Neuronal stem cell (in vitro differentiated cells): ENCODE measurements around the gene CENPP.

Source experiments
- DNase-seq: peaks from one replicate; pipeline ENCODE4 v3.0.0-alpha.2; 2013; ENCODE audit warnings: low spot score
- H2AFZ ChIP-seq: one replicate; pipeline ENCODE4 v1.6.1; 2013; ENCODE audit warnings: mild to moderate bottlenecking, low read length, inconsistent platforms
- H2AK5ac ChIP-seq: 2 replicates; pipeline ENCODE4 v1.6.1; 2013; ENCODE audit warnings: low read depth, mild to moderate bottlenecking, inconsistent platforms, low read length, moderate library complexity, mixed read lengths
- H2BK120ac ChIP-seq: 2 replicates; pipeline ENCODE4 v1.6.1; 2013; ENCODE audit warnings: low read depth, mild to moderate bottlenecking, inconsistent platforms, low read length, moderate library complexity, mixed read lengths
- H2BK12ac ChIP-seq: one replicate; pipeline ENCODE4 v1.6.1; 2013; ENCODE audit warnings: low read length, inconsistent platforms
- H2BK15ac ChIP-seq: 2 replicates; pipeline ENCODE4 v1.6.1; 2013; ENCODE audit warnings: mild to moderate bottlenecking, low read length, inconsistent platforms, mixed read lengths
- H2BK5ac ChIP-seq: one replicate; pipeline ENCODE4 v1.6.1; 2013; ENCODE audit warnings: inconsistent platforms, mild to moderate bottlenecking, low read length, moderate library complexity
- H3K14ac ChIP-seq: one replicate; pipeline ENCODE4 v1.6.1; 2013; ENCODE audit warnings: low read length, inconsistent platforms
- H3K18ac ChIP-seq: 2 replicates; pipeline ENCODE4 v1.6.1; 2013; ENCODE audit warnings: low read length, inconsistent platforms
- H3K23ac ChIP-seq: 2 replicates; pipeline ENCODE4 v1.6.1; 2013; ENCODE audit warnings: low read depth, mild to moderate bottlenecking, mixed read lengths, low read length, inconsistent platforms; ENCODE audit not compliant: poor library complexity
- H3K27ac ChIP-seq: replicated peaks from 3 replicates; pipeline ENCODE4 v1.5.1; 2013; ENCODE audit warnings: low read length, inconsistent platforms
- H3K27me3 ChIP-seq, 3 experiments: 2 replicates each; pipeline ENCODE4 v1.6.1; 2013; ENCODE audit warnings: low read length in 3 of 3, mild to moderate bottlenecking in 2 of 3, inconsistent platforms in 1 of 3, low read depth in 1 of 3, mixed read lengths in 1 of 3, moderate library complexity in 1 of 3; ENCODE audit not compliant: control insufficient read depth in 3 of 3, insufficient read depth in 3 of 3
- H3K36me3 ChIP-seq, 2 donors: replicated peaks in 1 of 2; 2 replicates each; pipeline ENCODE4 v1.6.1; 2013; ENCODE audit warnings: low read length in 2 of 2; ENCODE audit not compliant: control insufficient read depth in 2 of 2, insufficient read depth in 2 of 2
- H3K4ac ChIP-seq: 2 replicates; pipeline ENCODE4 v1.6.1; 2013; ENCODE audit warnings: inconsistent platforms, mild to moderate bottlenecking, low read length, moderate library complexity
- H3K4me1 ChIP-seq, 2 donors: 1 replicate in 1 of 2; 2 replicates in 1 of 2; pipeline ENCODE4 v1.6.1; 2013; ENCODE audit warnings: low read length in 2 of 2, low read depth in 1 of 2; ENCODE audit not compliant: control insufficient read depth in 2 of 2, insufficient read depth in 1 of 2
- H3K4me2 ChIP-seq: one replicate; pipeline ENCODE4 v1.6.1; 2013; ENCODE audit warnings: mild to moderate bottlenecking, low read length, inconsistent platforms; ENCODE audit not compliant: insufficient read depth, poor library complexity, severe bottlenecking
- H3K4me3 ChIP-seq, 2 donors: 2 replicates each; pipeline ENCODE4 v1.5.1; 2013; ENCODE audit warnings: low read length in 2 of 2, mild to moderate bottlenecking in 2 of 2, inconsistent platforms in 1 of 2, moderate library complexity in 1 of 2
- H3K79me1 ChIP-seq: one replicate; pipeline ENCODE4 v1.6.1; 2013; ENCODE audit warnings: low read depth, mild to moderate bottlenecking, inconsistent platforms, low read length, moderate library complexity
- H3K9ac ChIP-seq: one replicate; pipeline ENCODE4 v1.6.1; 2013; ENCODE audit warnings: mild to moderate bottlenecking, low read depth, low read length, inconsistent platforms; ENCODE audit not compliant: poor library complexity
- H3K9me3 ChIP-seq, 2 donors: replicated peaks in 1 of 2; 2 replicates each; pipeline versions ENCODE3 to v1.6.1; 2013; ENCODE audit warnings: low read length in 2 of 2, mild to moderate bottlenecking in 2 of 2, inconsistent platforms in 1 of 2, low read depth in 1 of 2, mixed read lengths in 1 of 2, moderate library complexity in 1 of 2; ENCODE audit not compliant: control insufficient read depth in 2 of 2, insufficient read depth in 1 of 2
- H4K8ac ChIP-seq: one replicate; pipeline ENCODE4 v1.6.1; 2013; ENCODE audit warnings: low read depth, mild to moderate bottlenecking, inconsistent platforms, low read length, moderate library complexity
- H4K91ac ChIP-seq: one replicate; pipeline ENCODE4 v1.6.1; 2013; ENCODE audit warnings: low read length, low read depth, mild to moderate bottlenecking, inconsistent platforms; ENCODE audit not compliant: poor library complexity
- WGBS, 2 donors: extraction: QIAGEN DNeasy Blood & Tissue Kit; methylation state at CpG; one replicate each; pipeline ENCODE4 v1.1.7; 2013; ENCODE audit warnings: missing lambda C conversion rate in 2 of 2, mixed read lengths in 1 of 2; ENCODE audit not compliant: insufficient read length in 2 of 2, insufficient replicate concordance in 1 of 2; ENCODE audit errors: extremely low coverage in 2 of 2; 5-methylcytosine and 5-hydroxymethylcytosine counted together

CENPP gene

DNA sequence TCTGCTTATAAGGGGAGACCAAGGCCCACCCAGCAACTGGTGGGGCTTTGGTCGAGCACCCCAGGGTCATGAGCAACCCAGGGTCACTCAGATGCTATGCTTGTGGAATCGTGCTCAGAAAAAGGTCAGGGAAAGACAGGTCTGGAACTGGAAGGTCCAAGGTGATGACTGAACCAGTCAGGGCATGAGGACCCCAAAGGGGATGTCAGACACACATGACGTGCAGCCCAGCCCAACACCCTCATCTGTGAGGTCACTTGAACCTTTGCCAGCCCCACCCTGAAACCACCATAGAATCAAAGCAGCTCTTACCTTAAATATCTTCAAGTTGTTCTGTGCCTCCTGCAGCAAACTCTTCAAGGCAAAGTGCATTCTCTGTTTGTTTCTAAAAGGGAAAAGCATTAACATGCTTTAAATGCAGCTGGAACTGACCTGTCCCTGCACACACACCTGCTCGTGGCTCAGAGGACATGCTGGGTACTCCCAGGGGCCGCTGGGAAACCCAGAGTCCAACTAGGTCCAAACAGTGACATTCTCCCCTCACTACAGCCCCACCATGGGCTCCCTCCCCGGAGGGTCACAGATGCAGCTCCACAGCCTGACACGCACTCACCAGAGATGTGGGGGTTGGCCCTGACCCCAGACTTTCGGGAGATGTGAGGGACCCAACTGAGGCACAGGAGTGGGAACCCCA is 314.8 kb downstream of the CENPP start:
- WGBS, 2 donors, result no CpG with 5 or more reads among the region's 8 CpGs
- no peak overlapping the region for H3K27ac ChIP-seq
- no peak for DNase-seq

DNA sequence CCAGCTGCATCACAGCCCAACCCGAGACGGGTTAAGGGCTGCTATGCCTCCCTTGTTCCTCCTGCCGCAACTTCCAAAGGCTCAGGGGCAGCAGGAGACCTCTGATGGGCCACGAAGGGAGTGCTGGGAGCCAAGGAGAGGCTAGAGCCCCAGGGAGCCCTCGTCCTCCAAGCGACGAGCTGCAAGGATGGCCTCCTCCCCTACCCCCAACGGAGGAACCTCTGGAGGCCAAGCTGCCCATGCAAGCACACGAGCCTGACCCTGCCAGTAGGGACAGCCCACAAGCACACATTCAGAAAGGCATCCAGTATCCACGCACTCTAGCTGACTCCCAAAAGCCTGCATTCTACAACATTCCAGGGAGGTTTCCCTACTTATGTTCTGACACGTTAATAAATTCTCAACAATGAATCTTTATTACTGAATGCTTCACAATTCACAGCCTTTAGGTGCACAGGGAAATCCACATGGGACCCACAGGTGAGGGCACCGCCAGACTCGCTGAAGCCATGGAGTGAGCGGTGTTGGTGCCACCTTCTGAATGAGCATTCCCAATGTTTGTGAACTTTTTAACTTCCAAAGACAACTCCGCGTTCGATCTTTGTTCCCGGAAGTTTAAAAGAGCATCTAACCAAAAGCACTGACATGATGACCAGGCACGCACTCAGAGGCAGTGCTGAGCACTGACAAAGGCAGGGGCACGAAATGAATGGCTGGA is 315.5 kb downstream of the CENPP start:
- no peak for DNase-seq

More for the DNA sequence above, 314.8 kb downstream of the CENPP start:
- no peaks in the 10 kb centered on the region for H3K9me3 ChIP-seq
- H3K4me2 ChIP-seq, result no peak overlapping the region
- H3K36me3 ChIP-seq, result peaks cover 36 to 89% of the 10 kb centered on the region in 2 donors
- H2BK120ac ChIP-seq, result no peak overlapping the region
- no peak overlapping the region for H4K91ac ChIP-seq
- H3K4ac ChIP-seq, result no peak overlapping the region
- H3K27me3 ChIP-seq, result no peaks in the 10 kb centered on the region
- H4K8ac ChIP-seq, result no peak overlapping the region
- peak overlapping the region; percentile 47 for H3K23ac ChIP-seq
- H2BK12ac ChIP-seq, result no peak overlapping the region
- no peak overlapping the region for H3K14ac ChIP-seq
- no peak overlapping the region for H3K9ac ChIP-seq
- no peak overlapping the region for H2BK5ac ChIP-seq
- H3K18ac ChIP-seq, result no peak overlapping the region
- H3K4me3 ChIP-seq, result no peak overlapping the region
- H3K79me1 ChIP-seq, result peaks cover 3% of the 10 kb centered on the region
- H3K4me1 ChIP-seq, result no peaks in the 10 kb centered on the region
- no peak overlapping the region for H2AK5ac ChIP-seq
- H2AFZ ChIP-seq, result no peak overlapping the region
- H2BK15ac ChIP-seq, result no peak overlapping the region

DNA sequence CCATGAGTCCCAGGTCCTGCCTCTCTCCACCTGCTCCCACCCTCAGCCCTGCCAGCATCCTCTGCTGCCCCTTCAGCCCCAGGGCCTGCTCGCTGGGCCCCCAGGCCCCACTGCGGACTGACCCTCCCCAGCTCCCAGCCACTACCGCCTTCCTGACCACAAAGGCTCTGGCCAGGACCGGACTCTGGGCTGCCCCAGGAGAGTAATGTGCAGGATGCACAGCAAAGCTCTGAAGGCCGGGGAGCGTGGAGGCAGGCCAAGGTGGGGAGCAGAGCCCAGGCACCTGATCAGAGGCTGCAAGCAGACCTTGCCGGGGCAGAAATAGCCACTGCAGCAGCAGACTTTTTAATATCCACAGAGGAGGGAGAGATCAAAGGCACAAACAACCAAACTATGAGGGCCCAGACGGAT is 316.3 kb downstream of the CENPP start:
- Histone ChIP-seq H3K27me3 (no peaks in the 10 kb centered on the region), H2AFZ (no peak overlapping the region), H3K4ac (no peak overlapping the region), H4K91ac (no peak overlapping the region), H2BK5ac (peak overlapping the region; percentile 87), H3K36me3 (peaks cover 38 to 95% of the 10 kb centered on the region in 2 donors), H3K4me1 (no peaks in the 10 kb centered on the region), H4K8ac (no peak overlapping the region), H2BK120ac (no peak overlapping the region), H3K4me3 (no peak overlapping the region), H2AK5ac (no peak overlapping the region), H3K9ac (no peak overlapping the region), H3K23ac (no peak overlapping the region), H2BK12ac (no peak overlapping the region), H2BK15ac (no peak overlapping the region), H3K79me1 (peaks cover 3% of the 10 kb centered on the region), H3K4me2 (no peak overlapping the region), H3K27ac (no peak overlapping the region), H3K14ac (no peak overlapping the region), H3K18ac (no peak overlapping the region), H3K9me3 (no peaks in the 10 kb centered on the region)
- no CpG with 5 or more reads among the region's 8 CpGs for WGBS, 2 donors
- no peak for DNase-seq

More for the DNA sequence above, 315.5 kb downstream of the CENPP start:
- Histone ChIP-seq H2BK15ac (no peak overlapping the region), H3K18ac (no peak overlapping the region), H2BK12ac (no peak overlapping the region), H3K79me1 (peaks cover 3% of the 10 kb centered on the region), H3K4ac (no peak overlapping the region), H3K4me1 (no peaks in the 10 kb centered on the region), H4K91ac (no peak overlapping the region), H3K27me3 (no peaks in the 10 kb centered on the region), H3K36me3 (peaks cover 38 to 96% of the 10 kb centered on the region in 2 donors), H2BK5ac (no peak overlapping the region), H3K9ac (peak overlapping the region; percentile 47), H3K4me2 (no peak overlapping the region), H4K8ac (no peak overlapping the region), H2BK120ac (no peak overlapping the region), H2AFZ (no peak overlapping the region), H3K23ac (peak overlapping the region; percentile 47), H3K27ac (no peak overlapping the region), H3K14ac (no peak overlapping the region), H2AK5ac (no peak overlapping the region), H3K9me3 (no peaks in the 10 kb centered on the region), H3K4me3 (no peak overlapping the region)
- no CpG with 5 or more reads among the region's 20 CpGs for WGBS, 2 donors

DNA sequence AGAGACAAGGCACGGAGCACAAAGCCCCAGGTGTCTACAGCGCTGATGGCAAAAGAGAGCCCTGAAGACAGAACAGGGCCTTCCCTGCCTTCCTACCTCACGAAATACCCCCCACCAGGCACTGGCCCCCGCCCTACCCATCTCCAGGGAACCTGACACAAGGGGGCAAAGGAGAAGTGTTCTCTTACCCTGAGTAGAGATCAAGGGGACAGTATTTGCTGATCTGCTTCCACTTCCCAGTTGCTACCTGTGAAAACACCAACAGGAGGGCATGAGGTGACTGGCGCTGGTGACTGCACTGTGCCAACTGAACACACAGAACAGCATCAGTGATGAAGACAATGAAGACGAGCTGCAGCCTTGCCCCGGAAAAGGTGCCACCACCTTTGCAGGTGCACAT is 316.8 kb downstream of the CENPP start:
- Histone ChIP-seq H3K18ac (no peak overlapping the region), H4K91ac (no peak overlapping the region), H3K23ac (no peak overlapping the region), H4K8ac (no peak overlapping the region), H3K36me3 (peaks cover 37 to 95% of the 10 kb centered on the region in 2 donors), H2BK5ac (peak overlapping the region; percentile 87), H2AK5ac (no peak overlapping the region), H3K4ac (no peak overlapping the region), H3K14ac (no peak overlapping the region), H3K27ac (no peak overlapping the region), H2BK120ac (no peak overlapping the region), H2BK15ac (no peak overlapping the region), H3K4me2 (no peak overlapping the region), H3K9me3 (no peaks in the 10 kb centered on the region), H3K4me3 (no peak overlapping the region), H3K79me1 (peaks cover 3% of the 10 kb centered on the region), H2BK12ac (no peak overlapping the region), H3K9ac (peak overlapping the region; percentile 72), H3K4me1 (no peaks in the 10 kb centered on the region), H3K27me3 (no peaks in the 10 kb centered on the region), H2AFZ (no peak overlapping the region)
- no CpG with 5 or more reads among the region's 7 CpGs for WGBS, 2 donors
- no peak for DNase-seq
